Lung (tissue), 12 donors: Measurements from ENCODE around the gene LRRC8B. TPM values are rescaled to one million over a fixed set of nuclear protein-coding genes. Genes with fewer than 3 reads are reported as not detected.
"Not testable (repeated sequence)": the region's sequence is repeated elsewhere in the genome, so short reads cannot be mapped to it uniquely, and the experiment has no call there.

Source experiments
- ATAC-seq: fragments of 200-7000 bp; cut with Tn5 transposase; one replicate; pipeline ENCODE4 v1.9.1; 2020; ENCODE audit warnings: moderate number of reproducible peaks; ENCODE audit not compliant: insufficient read depth, low FRiP score
- DNase-seq, 3 donors: peaks; one replicate each; pipeline ENCODE4 v3.0.0-alpha.2; 2013 to 2017
- H3K27ac ChIP-seq, 2 donors: one replicate each; pipeline ENCODE4 v1.5.1; 2013; ENCODE audit warnings: mild to moderate bottlenecking in 2 of 2, moderate library complexity in 2 of 2, control low read depth in 1 of 2, inconsistent platforms in 1 of 2, low read depth in 1 of 2, low read length in 1 of 2
- H3K27me3 ChIP-seq, 3 donors: one replicate each; pipeline ENCODE4 v1.5.1; 2013; ENCODE audit warnings: low read length in 2 of 3; ENCODE audit not compliant: control insufficient read depth in 3 of 3, insufficient read depth in 3 of 3
- H3K36me3 ChIP-seq, 4 donors: one replicate each; pipeline ENCODE4 v1.5.1; 2013; ENCODE audit warnings: low read length in 4 of 4, mild to moderate bottlenecking in 1 of 4, moderate library complexity in 1 of 4; ENCODE audit not compliant: control insufficient read depth in 4 of 4, insufficient read depth in 4 of 4
- H3K4me1 ChIP-seq, 5 donors: one replicate each; pipeline ENCODE4 v1.5.1; 2013; ENCODE audit warnings: low read length in 5 of 5, mild to moderate bottlenecking in 2 of 5, moderate library complexity in 1 of 5; ENCODE audit not compliant: control insufficient read depth in 5 of 5, insufficient read depth in 5 of 5
- H3K4me3 ChIP-seq: one replicate; pipeline ENCODE4 v1.5.1; 2013; ENCODE audit warnings: mild to moderate bottlenecking, control low read depth, moderate library complexity
- H3K9ac ChIP-seq, 2 donors: one replicate each; pipeline ENCODE4 v1.5.1; 2013; ENCODE audit warnings: low read length in 2 of 2, control low read depth in 1 of 2; ENCODE audit not compliant: insufficient read depth in 1 of 2
- H3K9me3 ChIP-seq, 4 donors: one replicate each; pipeline ENCODE4 v1.5.1; 2013; ENCODE audit warnings: low read length in 3 of 4, mild to moderate bottlenecking in 1 of 4, moderate library complexity in 1 of 4; ENCODE audit not compliant: control insufficient read depth in 4 of 4, insufficient read depth in 3 of 4
- CTCF ChIP-seq: IDR thresholded peaks from 2 replicates; pipeline ENCODE4 v1.5.1; 2012; ENCODE audit warnings: mild to moderate bottlenecking; ENCODE audit errors: control extremely low read depth, extremely low read depth
- WGBS, 2 donors: extraction: QIAGEN DNeasy Blood & Tissue Kit; methylation state at CpG; one replicate each; pipeline ENCODE4 v1.1.7; 2013; 5-methylcytosine and 5-hydroxymethylcytosine counted together
- polyA plus RNA-seq, 2 donors: library from polyadenylated mRNA; stranded (reverse); fragments of 200-250 nt; gene quantifications; one replicate each; pipeline ENCODE4 v1.2.1, GENCODE V29; 2013
- total RNA-seq, 2 donors: library from RNA; depleted of rRNA in 1 of 2; stranded (reverse); fragments of >200 nt in 1 of 2; gene quantifications; one replicate each; pipeline ENCODE4 v1.2.1, GENCODE V29; 2014 to 2021
- donor health status: control.
- donor health status: control.
- donor health status: Bipolar disorder and iron deficiency.
- donor health status: healthy.
- donor health status: DM: yes; HTN: yes; CAD: no.

LRRC8B gene
- total and polyA plus RNA-seq, 4 donors = 4.3 to 22.8 (median 11.0) TPM

GRCh38 chr1:89502042-89502441 lies 22.6 kb upstream of the LRRC8B start:
- no peak for TF ChIP-seq CTCF
- DNase-seq (no peak), ATAC-seq (no peak)
- Histone ChIP-seq H3K4me3 (no peak overlapping the region), H3K27ac (no peak overlapping the region), H3K27me3 (no peaks in the 10 kb centered on the region), H3K4me1 (no peaks in the 10 kb centered on the region), H3K36me3 (no peaks in the 10 kb centered on the region), H3K9ac (no peak overlapping the region), H3K9me3 (no peaks in the 10 kb centered on the region)
- 86 to 88% methylated on average over 2 of the region's 2 CpGs for WGBS, 2 donors

DNA sequence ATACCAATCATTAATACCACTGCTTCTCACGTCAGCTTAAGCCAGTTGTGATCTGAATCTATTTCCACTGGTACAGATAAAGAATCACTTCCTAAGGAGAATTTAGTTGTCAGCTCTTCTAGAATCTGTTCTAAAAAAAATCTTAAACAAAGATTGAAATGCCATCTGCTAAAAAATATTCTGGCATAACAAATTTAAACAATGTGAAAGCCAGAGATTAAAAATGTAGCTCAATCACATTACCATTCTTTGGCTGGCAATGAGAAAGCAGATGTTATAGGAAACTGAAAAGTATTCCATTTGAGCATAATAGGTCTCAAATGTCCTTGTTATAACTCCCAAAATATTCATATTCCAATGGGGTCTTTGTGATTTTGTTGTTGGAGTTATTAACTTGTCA lies 21.7 kb upstream of the LRRC8B start:
- TF ChIP-seq CTCF = no peak
- Histone ChIP-seq H3K27me3 (no peaks in the 10 kb centered on the region), H3K9me3 (no peaks in the 10 kb centered on the region), H3K27ac (no peak overlapping the region), H3K4me1 (no peaks in the 10 kb centered on the region), H3K4me3 (no peak overlapping the region), H3K36me3 (no peaks in the 10 kb centered on the region), H3K9ac (no peak overlapping the region)
- DNase-seq (no peak), ATAC-seq (no peak)
- 85 to 87% methylated on average over 1 of the region's 1 CpG for WGBS, 2 donors

DNA sequence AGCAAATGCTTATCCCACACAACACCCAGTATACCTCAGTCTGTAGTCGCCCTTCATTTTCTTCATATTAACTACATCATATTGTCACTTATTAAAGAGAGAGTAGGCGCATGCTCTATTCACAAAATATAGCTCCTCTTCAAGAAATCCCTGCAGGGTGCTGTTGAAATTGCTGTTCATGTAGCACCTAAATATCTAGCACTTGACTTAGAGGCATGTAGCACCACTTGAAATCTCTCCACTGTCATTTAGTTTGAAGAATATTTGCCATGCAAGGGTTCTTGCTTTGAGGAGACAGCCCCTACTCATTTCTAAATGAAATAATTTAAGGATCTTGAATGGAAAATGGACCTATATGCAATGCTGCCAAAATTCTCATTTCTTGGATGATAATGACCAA lies 20.9 kb upstream of the LRRC8B start:
- no peak overlapping the region for H3K9ac ChIP-seq
- H3K9me3 ChIP-seq = no peaks in the 10 kb centered on the region
- DNase-seq = no peak
- ATAC-seq = no peak
- no peak overlapping the region for H3K27ac ChIP-seq
- no peak overlapping the region for H3K4me3 ChIP-seq
- H3K4me1 ChIP-seq = no peaks in the 10 kb centered on the region
- no peaks in the 10 kb centered on the region for H3K36me3 ChIP-seq
- H3K27me3 ChIP-seq = no peaks in the 10 kb centered on the region
- WGBS, 2 donors = 68 to 72% methylated on average over 2 of the region's 2 CpGs
- no peak for TF ChIP-seq CTCF

GRCh38 chr1:89510061-89510460 lies 14.6 kb upstream of the LRRC8B start:
- H3K9me3 ChIP-seq, H3K4me1 ChIP-seq, H3K27me3 ChIP-seq, DNase-seq, H3K27ac ChIP-seq, H3K36me3 ChIP-seq, H3K9ac ChIP-seq, ATAC-seq, H3K4me3 ChIP-seq: not testable (repeated sequence)
- WGBS, 2 donors = 96 to 97% methylated on average over 3 of the region's 5 CpGs
